Measurements from ENCODE around the gene RBBP8NL. TPM values are rescaled to one million over a fixed set of nuclear protein-coding genes. Genes with fewer than 3 reads are reported as not detected.

Gene RBBP8NL
- total and polyA plus RNA-seq, 9 of the 15 experiments (the other 6 are each of a cell fraction or from before 2014, with no cell fraction given) = not detected

DNA sequence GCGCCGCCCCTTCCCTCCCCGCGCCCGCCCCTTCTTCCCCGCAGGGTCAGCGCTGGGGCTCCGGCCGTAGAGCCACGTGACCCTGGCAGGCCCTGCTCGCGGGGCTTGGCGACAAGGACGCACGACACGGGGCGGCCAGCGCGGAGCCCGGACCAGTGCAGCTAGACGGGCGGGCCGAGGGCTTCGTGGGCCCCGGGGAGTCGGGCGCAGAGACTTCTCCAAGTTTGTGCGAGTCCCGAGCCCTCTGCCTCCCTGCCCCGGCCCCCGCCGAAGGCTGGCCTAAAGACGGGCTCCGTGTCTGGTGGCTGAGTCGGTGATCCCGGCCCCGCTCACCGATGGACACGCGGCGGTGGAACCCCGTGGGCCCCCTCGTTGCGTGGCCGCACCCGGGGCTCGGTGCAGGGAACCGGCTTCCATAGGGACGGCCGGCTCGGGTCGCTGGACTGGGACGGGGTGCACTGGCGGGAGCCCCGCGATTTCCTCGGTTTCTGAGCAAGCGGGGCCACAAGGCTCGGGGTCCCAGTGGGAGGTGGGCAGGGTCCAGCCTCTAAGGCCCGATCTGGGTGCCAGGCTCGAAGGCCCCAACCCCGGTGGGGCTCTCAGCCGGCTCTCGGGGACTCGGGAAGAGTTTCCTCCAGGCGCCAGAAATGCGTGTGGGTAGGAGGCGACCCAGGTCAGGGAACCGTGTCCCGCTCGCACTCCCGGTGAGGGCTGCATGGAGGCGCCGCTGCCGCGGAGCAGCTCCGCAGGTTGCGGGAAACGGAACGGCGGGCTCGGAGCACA is 48.9 kb upstream of the RBBP8NL start (continued):
- TF ChIP-seq HES1 (IDR thresholded peaks at IDR 0.05; ENCODE audit: low read depth) (no peak), DDX20 (tag; IDR thresholded peaks at IDR 0.05; ENCODE audit: low read depth) (no peak), ZNF311 (CRISPR knock-in tag; IDR thresholded peaks at IDR 0.05) (no peak), SMAD2 (IDR thresholded peaks at IDR 0.05; ENCODE audit: low read depth, low read length) (no peak), GATAD2B (IDR thresholded peaks at IDR 0.05; ENCODE audit: borderline replicate concordance) (no peak), ZNF79 (CRISPR knock-in tag; IDR thresholded peaks at IDR 0.05; ENCODE audit: low read depth) (no peak), PHF20 (IDR thresholded peaks at IDR 0.05; ENCODE audit: partially characterized antibody) (peak; percentile 38), MTA2 (IDR thresholded peaks at IDR 0.05; ENCODE audit: low read depth) (no peak), NONO (IDR thresholded peaks at IDR 0.05; ENCODE audit: low read depth in 2 of 2, low read length in 1 of 2) (no peak), HNRNPL (IDR thresholded peaks at IDR 0.05; ENCODE audit: low read depth, low read length) (no peak; the same call in 1 of the 2 replicates), ZNF165 (CRISPR knock-in tag; IDR thresholded peaks at IDR 0.05; ENCODE audit: borderline replicate concordance) (no peak), MXI1 (IDR thresholded peaks at IDR 0.05; ENCODE audit: low read depth, low read length) (no peak), TCF7L2 (IDR thresholded peaks at IDR 0.05; ENCODE audit: low read depth, low read length) (no peak), HDAC1 (IDR thresholded peaks at IDR 0.05) (peak in 1 of 2 experiments; percentile 12; a peak in 1 of 4 replicates)
- TF ChIP-seq, protein P1, sequence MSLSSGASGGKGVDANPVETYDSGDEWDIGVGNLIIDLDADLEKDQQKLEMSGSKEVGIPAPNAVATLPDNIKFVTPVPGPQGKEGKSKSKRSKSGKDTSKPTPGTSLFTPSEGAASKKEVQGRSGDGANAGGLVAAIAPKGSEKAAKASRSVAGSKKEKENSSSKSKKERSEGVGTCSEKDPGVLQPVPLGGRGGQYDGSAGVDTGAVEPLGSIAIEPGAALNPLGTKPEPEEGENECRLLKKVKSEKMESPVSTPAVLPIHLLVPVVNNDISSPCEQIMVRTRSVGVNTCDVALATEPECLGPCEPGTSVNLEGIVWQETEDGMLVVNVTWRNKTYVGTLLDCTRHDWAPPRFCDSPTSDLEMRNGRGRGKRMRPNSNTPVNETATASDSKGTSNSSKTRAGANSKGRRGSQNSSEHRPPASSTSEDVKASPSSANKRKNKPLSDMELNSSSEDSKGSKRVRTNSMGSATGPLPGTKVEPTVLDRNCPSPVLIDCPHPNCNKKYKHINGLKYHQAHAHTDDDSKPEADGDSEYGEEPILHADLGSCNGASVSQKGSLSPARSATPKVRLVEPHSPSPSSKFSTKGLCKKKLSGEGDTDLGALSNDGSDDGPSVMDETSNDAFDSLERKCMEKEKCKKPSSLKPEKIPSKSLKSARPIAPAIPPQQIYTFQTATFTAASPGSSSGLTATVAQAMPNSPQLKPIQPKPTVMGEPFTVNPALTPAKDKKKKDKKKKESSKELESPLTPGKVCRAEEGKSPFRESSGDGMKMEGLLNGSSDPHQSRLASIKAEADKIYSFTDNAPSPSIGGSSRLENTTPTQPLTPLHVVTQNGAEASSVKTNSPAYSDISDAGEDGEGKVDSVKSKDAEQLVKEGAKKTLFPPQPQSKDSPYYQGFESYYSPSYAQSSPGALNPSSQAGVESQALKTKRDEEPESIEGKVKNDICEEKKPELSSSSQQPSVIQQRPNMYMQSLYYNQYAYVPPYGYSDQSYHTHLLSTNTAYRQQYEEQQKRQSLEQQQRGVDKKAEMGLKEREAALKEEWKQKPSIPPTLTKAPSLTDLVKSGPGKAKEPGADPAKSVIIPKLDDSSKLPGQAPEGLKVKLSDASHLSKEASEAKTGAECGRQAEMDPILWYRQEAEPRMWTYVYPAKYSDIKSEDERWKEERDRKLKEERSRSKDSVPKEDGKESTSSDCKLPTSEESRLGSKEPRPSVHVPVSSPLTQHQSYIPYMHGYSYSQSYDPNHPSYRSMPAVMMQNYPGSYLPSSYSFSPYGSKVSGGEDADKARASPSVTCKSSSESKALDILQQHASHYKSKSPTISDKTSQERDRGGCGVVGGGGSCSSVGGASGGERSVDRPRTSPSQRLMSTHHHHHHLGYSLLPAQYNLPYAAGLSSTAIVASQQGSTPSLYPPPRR (CRISPR knock-in tag; IDR thresholded peaks at IDR 0.05; ENCODE audit: borderline replicate concordance) = 0 out of 2 replicates have a peak, but pooled peaks have one; percentile 33
- TF ChIP-seq, protein P2, sequence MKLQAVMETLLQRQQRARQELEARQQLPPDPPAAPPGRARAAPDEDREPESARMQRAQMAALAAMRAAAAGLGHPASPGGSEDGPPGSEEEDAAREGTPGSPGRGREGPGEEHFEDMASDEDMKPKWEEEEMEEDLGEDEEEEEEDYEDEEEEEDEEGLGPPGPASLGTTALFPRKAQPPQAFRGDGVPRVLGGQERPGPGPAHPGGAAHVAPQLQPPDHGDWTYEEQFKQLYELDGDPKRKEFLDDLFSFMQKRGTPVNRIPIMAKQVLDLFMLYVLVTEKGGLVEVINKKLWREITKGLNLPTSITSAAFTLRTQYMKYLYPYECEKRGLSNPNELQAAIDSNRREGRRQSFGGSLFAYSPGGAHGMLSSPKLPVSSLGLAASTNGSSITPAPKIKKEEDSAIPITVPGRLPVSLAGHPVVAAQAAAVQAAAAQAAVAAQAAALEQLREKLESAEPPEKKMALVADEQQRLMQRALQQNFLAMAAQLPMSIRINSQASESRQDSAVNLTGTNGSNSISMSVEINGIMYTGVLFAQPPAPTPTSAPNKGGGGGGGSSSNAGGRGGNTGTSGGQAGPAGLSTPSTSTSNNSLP (IDR thresholded peaks at IDR 0.05; ENCODE audit: borderline replicate concordance, low read depth, low read length) = no peak
- TF ChIP-seq, protein P3, sequence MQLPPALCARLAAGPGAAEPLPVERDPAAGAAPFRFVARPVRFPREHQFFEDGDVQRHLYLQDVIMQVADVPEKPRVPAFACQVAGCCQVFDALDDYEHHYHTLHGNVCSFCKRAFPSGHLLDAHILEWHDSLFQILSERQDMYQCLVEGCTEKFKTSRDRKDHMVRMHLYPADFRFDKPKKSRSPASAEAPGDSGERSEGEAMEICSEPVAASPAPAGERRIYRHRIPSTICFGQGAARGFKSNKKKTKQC (CRISPR knock-in tag; IDR thresholded peaks at IDR 0.05) = peak; percentile 98
- TF ChIP-seq, protein P4, sequence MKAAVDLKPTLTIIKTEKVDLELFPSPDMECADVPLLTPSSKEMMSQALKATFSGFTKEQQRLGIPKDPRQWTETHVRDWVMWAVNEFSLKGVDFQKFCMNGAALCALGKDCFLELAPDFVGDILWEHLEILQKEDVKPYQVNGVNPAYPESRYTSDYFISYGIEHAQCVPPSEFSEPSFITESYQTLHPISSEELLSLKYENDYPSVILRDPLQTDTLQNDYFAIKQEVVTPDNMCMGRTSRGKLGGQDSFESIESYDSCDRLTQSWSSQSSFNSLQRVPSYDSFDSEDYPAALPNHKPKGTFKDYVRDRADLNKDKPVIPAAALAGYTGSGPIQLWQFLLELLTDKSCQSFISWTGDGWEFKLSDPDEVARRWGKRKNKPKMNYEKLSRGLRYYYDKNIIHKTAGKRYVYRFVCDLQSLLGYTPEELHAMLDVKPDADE (conservative IDR thresholded peaks at IDR 0.05; ENCODE audit: control insufficient read depth, low read depth, low read length) = no peak

Data from K562 (cell line).